Measurements from ENCODE around the gene IRF3. TPM values are rescaled to one million over a fixed set of nuclear protein-coding genes. Genes with fewer than 3 reads are reported as not detected.

Gene IRF3
- 10.2 TPM for total RNA-seq

- peak; percentile 99 for DNase-seq (ENCODE audit: low spot score in 2 of 2)
- no peak for FAIRE-seq
Measured at GRCh38 chr19:49665351-49666119, at the start of gene IRF3, which contains the start of gene BCL2L12. Gene IRF3, minus strand, starts transcription at chr19:49665857. Its CDS starts 1,019 bp downstream, at chr19:49664838. Gene BCL2L12, plus strand, starts transcription at chr19:49665933. Its CDS starts 760 bp downstream, at chr19:49666693.

DNA sequence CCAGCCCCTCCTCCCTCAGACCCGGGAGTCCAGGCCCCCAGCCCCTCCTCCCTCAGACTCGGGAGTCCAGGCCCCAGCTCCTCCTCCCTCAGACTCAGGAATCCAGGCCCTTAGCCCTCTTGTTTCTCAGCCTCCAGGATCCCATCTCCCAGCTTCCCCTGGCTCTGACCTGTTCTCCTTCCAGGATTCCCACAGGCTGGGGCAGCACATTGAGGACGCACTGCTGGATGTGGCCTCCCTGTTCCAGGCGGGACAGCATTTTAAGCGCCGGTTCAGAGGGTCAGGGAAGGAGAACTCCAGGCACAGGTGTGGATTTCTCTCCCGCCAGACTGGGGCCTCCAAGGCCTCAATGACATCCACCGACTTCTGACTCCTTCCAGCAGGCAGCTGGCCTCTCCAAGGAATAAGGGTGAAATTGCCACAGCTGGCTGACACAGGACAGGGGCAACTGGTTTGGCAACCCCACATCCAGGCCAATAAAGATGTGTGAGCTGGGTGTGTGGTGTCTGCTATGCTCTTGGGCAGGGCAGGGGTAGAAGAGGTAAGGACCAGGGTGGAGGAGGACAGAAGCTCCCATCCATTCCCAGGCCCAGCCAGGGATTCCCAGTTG is 47.7 kb upstream of the IRF3 start:
- DNase-seq (ENCODE audit: low spot score in 2 of 2): no peak
- FAIRE-seq: no peak

DNA sequence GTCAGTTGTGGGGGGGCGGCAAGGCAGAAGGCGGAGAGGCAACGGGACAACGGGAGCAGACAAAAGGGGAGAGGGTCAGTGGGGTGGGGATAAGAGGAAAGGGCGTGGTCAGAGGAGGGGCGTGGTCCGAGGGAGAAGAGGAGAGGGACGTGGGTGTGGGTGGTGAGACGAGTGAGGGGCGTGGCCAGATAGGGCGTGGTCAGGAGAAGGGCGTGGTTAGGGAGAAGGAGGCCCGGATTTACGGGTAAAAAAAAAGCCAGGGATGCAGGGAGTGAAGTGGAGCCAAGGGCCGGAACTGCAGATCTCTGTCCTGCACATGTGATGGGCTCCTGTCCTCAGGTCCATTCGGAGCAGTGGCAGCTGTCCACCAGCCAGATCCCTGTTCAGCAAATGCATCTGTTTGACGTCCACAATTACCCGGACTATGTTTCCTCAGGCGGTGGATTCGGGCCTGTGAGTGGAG is 46.8 kb upstream of the IRF3 start:
- DNase-seq (ENCODE audit: low spot score in 2 of 2): no peak

DNA sequence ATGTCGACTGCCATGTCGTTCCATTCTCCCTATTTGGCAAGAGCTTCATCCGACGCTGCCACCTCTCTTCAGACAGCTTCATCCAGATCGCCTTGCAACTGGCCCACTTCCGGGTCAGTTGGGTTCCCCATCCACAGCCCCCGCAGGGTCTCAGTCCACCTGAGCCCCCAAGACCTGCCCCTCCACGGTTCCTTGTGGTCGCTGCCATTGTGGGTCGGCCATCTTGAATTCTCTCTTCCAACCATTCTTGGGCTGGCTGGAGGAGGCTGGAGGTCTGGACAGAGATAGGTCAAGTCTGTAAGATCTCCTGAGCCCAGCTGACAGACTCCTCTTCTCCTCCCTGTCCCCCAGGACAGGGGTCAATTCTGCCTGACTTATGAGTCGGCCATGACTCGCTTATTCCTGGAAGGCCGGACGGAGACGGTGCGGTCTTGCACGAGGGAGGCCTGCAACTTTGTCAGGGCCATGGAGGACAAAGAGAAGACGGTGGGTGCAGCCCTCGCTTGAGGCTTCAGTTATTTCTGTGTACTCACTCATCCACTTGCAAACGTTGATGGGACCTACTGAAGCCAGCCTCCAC is 44.8 kb upstream of the IRF3 start:
- no peak for DNase-seq (ENCODE audit: low spot score in 2 of 2)

More for the DNA sequence above, 46.8 kb upstream of the IRF3 start:
- no peak for FAIRE-seq

DNA sequence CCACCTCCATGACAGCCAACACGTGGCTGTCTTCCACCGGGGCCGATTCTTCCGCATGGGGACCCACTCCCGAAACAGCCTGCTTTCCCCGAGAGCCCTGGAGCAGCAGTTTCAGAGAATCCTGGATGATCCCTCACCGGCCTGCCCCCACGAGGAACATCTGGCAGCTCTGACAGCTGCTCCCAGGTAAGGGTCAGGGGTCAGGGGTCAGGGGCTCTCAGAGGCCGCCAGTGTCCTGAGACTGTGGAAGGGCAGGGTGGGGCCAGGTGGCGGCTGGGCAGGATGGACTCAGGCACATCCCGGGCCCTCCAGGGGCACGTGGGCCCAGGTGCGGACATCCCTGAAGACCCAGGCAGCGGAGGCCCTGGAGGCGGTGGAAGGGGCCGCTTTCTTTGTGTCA is 40.3 kb upstream of the IRF3 start:
- no peak for DNase-seq (ENCODE audit: low spot score in 2 of 2)
- FAIRE-seq: no peak

More for the DNA sequence above, 44.8 kb upstream of the IRF3 start:
- FAIRE-seq: no peak

GRCh38 chr19:49704888-49705642 is 39.4 kb upstream of the IRF3 start:
- DNase-seq (ENCODE audit: low spot score in 2 of 2) (no peak), FAIRE-seq (no peak)

DNA sequence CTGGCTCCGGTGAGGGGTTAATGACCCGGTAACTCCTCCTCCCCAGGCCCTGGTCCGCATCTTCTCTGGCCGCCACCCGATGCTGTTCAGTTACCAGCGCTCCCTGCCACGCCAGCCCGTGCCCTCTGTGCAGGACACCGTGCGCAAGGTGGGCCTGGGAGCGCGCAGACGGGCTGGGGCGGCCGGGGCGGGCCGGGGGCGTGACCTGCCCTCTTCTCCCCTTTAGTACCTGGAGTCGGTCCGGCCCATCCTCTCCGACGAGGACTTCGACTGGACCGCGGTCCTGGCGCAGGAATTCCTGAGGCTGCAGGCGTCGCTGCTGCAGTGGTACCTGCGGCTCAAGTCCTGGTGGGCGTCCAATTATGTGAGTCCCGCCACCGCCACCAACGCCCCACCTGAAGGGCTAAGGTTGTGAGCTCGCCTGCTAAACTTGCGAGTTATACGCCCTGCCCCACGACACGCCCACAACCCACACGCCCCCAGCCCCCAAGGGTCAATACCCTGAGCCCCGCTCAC is 35.7 kb upstream of the IRF3 start:
- FAIRE-seq (no peak), DNase-seq (ENCODE audit: low spot score in 2 of 2) (no peak)

DNA sequence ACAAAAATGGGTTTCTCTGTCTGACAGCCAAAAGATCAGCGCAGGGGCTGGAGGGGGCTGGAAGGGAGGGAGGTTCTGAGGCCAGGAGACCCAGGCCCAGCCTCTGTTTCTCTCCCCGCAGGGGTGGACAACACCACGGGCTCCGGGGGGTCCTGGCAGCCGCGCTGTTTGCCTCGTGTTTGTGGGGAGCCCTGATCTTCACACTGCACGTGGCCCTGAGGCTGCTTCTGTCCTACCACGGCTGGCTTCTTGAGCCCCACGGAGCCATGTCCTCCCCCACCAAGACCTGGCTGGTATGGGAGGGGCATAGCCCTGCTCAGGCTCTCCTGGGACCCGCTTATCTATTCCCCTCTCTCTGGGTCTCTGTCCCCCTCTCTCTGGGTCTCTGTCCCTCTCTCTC is 34.9 kb upstream of the IRF3 start:
- no peak for DNase-seq (ENCODE audit: low spot score in 2 of 2)

GRCh38 chr19:49699364-49699763 is 33.7 kb upstream of the IRF3 start:
- FAIRE-seq: no peak
- DNase-seq (ENCODE audit: low spot score in 2 of 2): no peak

More for the DNA sequence above, 34.9 kb upstream of the IRF3 start:
- no peak for FAIRE-seq

DNA sequence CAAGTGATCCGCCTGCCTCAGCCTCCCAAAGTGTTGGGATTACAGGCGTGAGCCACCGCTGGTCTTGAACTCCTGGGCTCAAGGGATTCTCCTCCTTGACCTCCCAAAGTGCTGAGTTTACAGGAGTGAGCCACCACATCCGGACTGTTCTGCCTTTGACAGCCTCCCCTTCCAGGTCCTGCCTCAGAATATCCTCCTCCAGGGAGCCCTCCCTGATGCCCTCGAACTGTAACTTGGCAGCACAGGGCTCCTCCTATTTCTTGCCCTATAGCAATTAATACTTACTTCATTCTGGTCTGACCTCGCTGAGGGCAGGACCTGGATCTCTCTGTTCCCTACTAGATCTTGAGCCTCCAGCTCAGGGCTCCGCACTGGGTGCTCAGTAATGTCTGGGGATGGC is 31.2 kb upstream of the IRF3 start:
- DNase-seq (ENCODE audit: low spot score in 2 of 2): no peak
- no peak for FAIRE-seq

GRCh38 chr19:49696115-49696514 is 30.5 kb upstream of the IRF3 start:
- no peak for DNase-seq (ENCODE audit: low spot score in 2 of 2)

DNA sequence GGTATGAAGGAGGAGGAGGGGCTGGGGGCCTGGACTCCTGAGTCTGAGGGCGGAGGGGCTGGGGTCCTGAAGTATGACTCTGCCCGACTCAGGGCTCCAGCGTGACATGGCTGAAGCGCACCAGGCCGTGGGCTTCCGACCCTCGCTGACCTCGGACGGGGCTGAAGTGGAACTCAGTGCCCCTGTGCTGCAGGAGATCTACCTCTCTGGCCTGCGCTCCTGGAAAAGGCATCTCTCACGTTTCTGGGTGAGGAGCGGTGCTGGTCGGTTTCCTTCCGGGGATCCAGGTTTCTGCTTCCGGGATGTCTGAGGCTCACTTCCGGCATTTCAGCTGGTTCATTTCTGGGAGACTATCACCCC is 26.5 kb upstream of the IRF3 start:
- FAIRE-seq (no peak), DNase-seq (ENCODE audit: low spot score in 2 of 2) (no peak)

More at GRCh38 chr19:49696115-49696514, 30.5 kb upstream of the IRF3 start:
- FAIRE-seq: no peak

- DNase-seq (ENCODE audit: low spot score in 2 of 2): peak; percentile 78 to 80
Measured at GRCh38 chr19:49691243-49692146, 25.8 kb upstream of the IRF3 start.

GRCh38 chr19:49690656-49691242 is 25.1 kb upstream of the IRF3 start, which contains the start of gene CPT1C:
Gene CPT1C, plus strand, starts transcription at chr19:49691116. Its CDS starts 1,137 bp downstream, at chr19:49692253.
- DNase-seq (ENCODE audit: low spot score in 2 of 2) (peak; percentile 89 to 93), FAIRE-seq (no peak)

More at GRCh38 chr19:49691243-49692146, 25.8 kb upstream of the IRF3 start:
- FAIRE-seq: no peak

DNA sequence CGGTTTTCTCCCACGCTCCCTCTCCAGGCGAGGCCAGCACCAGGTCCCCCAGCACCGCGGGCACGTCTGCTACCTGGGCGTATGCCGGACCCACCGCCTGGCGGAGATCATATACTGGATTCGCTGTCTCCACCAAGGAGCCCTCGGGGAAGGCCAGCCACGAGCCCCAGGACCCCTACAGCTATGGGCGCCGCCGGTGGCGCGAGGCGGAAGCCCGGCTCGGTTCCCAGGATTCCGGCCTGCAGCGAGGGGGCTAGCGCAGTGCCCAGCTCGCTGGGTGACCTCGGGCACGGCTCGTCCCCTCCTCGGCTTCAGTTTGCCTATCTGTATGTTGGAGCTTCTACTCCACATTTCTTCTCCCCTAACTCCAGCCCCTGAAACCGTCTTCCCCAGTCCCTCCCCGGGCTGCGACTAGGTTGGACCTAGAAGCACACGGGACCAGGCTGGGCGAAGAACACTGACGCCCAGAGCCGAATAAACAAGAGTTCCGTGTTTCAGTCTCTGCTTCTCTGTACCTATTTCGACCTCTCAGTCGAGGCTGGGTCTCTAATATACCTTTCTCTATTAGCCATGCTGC is 24.5 kb upstream of the IRF3 start:
- FAIRE-seq: no peak

GRCh38 chr19:49689133-49690078 is 23.7 kb upstream of the IRF3 start, which contains the start of gene ADM5:
Gene ADM5, plus strand, starts transcription at chr19:49689594. Its CDS starts 244 bp downstream, at chr19:49689838.
- DNase-seq (ENCODE audit: low spot score in 2 of 2): peak; percentile 67 to 70
- FAIRE-seq: no peak

More for the DNA sequence above, 24.5 kb upstream of the IRF3 start:
- no peak for DNase-seq (ENCODE audit: low spot score in 2 of 2)

DNA sequence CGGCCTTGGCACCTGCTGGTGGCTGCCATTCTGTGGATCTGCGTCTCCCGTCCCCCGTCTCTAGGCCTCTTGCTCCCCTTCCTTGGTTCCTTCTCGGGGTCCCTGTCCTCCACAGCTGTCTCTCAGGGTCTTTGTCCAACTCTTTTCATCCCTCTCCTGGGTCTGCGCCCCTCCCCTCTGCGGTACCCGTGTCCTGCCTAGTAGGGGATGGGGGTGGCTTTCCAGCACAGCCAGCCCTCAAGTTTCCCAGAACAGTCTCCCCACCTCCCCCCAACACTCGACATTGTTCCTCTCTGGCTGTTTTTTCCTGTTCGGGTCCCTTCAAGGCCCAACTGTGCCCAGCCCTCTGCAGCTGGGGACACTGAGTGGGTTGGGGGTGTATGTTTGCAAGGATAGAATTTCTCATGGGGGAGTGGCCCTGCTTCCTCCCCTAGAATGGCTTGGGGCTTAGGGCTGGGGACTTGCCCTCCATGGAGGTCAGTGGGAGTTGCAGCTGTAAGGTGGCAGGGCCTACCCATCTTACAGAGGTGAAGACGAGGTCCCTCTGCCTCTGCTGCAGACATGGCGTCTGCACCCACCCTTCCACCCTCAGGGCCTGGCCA is 23.0 kb upstream of the IRF3 start:
- DNase-seq (ENCODE audit: low spot score in 2 of 2) (no peak), FAIRE-seq (no peak)
